A673 (cell line): ENCODE measurements around the gene STMN3.

Experiments used
- CTCF ChIP-seq: fragments of 300-800, 200-600 bp; sonication (generic); conservative IDR thresholded peaks from 2 replicates; pipeline ENCODE4 v1.5.1; 2017; ENCODE audit warnings: low read depth, mild to moderate bottlenecking, antibody characterized with exemption, low read length, moderate library complexity, mixed read lengths
- EZH2 ChIP-seq: fragments of 200-600 bp; sonication (generic); IDR thresholded peaks from 2 replicates; pipeline ENCODE4 v1.6.1; 2017; ENCODE audit warnings: borderline replicate concordance, low read depth, mild to moderate bottlenecking, mixed read lengths, antibody characterized with exemption, low read length; ENCODE audit not compliant: poor library complexity, severe bottlenecking

GRCh38 chr20:63678667-63679465 is 25.6 kb upstream of the STMN3 start:
- TF ChIP-seq CTCF (no peak), EZH2 (no peak)
